Activated CD4-positive, alpha-beta T cell treated with anti-CD3 and anti-CD28 coated beads, Interleukin-2, Interleukin-4, amounts not matched to agents 100 ng/mL and 50 ng/mL, durations not matched to agents 16 hours and 8 hours (primary cell): Measurements from ENCODE around the gene PDLIM5.
"Not testable (repeated sequence)": the region's sequence is repeated elsewhere in the genome, so short reads cannot be mapped to it uniquely, and the experiment has no call there.

ENCODE experiments used
- DNase-seq: peaks from one replicate; pipeline ENCODE4 v3.0.0-alpha.2; 2020; ENCODE audit warnings: low spot score

The PDLIM5 gene

GRCh38 chr4:94653095-94653649 is 201.4 kb downstream of the PDLIM5 start:
- DNase-seq: no peak

DNA sequence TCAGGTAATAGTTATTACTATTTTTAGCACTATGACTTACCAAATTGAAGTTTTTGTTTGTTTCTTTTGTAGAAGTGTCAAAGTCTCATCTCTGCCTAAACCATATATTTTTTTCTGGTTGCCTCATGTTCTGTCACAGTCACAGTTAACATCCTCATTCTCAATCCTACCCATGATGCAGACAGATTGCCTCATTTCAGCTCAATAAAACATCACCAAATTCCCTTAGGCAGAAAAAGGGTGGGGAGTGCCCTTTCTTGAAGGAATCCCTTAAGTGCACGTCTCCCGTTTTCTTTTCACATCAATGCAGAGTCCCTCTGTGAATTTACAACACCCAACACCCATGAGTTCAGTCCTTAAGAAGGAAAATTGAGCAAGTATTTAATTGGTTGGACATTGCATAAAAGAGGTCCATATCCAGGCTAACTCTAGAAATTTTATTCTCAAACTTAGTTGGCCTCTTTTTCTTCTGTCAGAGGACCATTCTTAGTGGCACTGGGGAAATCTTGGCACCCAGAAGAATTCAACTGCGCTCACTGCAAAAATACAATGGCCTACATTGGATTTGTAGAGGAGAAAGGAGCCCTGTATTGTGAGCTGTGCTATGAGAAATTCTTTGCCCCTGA is 202.4 kb downstream of the PDLIM5 start:
- no peak for DNase-seq

GRCh38 chr4:94654714-94655113 is 203.0 kb downstream of the PDLIM5 start:
- DNase-seq: no peak

GRCh38 chr4:94660614-94661013 is 208.9 kb downstream of the PDLIM5 start:
- no peak for DNase-seq

DNA sequence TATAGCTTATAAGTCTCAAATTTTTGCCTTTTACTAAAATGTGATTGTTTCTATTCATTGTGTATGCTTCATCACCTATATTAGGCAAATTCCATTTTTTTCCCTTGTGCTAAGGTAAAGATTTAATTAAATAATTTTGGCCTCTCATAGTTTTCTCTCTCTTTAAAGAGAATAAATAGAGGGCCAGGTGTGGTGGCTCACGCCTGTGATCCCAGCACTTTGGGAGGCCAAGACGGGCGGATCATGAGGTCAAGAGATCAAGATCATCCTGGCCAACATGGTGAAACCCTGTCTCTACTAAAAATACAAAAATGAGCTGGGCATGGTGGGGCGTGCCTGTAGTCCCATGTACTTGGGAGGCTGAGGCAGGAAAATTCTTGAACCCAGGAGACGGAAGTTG is 213.3 kb downstream of the PDLIM5 start:
- DNase-seq: not testable (repeated sequence)

DNA sequence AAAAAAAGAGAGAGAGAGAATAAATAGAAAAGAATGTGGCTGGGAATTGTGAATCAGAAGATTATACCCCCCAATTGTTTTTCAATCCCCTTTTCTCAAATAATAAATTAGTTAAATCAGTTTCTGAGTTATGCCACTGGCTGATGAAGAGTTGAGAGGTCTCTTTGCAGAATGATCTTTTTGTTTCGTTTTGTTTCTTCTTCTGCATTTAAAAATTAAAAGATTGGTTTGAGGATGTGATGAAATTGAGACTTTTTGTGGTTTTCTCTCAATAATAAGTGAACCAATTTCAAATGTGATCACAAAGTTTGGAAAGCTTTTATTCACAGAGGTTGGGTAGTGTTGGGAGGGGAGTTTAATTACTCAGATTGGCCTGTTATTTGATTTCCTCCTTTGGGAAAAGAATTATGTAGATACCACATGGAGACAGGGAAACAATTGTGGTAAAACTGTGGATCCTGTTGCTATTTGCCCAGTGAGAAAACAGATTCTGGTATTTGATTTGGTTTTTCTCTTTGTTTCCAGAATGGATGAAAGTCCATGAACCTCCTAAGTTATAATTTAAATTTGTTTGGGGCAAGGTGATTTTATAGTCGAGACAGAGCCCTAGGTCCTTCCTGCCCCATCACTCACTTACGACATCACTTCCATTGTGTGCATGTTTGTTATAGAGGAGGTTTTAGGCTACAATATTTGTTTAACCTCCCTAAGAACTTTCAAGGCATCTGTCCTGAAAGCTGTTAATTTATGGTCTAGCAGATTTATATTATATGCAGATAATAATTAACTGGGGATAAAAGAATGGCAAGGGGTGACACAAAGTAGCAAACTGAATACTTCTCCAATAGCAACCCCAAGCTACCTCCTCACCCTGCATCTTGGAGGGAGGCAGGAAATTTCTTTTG is 214.0 kb downstream of the PDLIM5 start:
- DNase-seq: no peak

GRCh38 chr4:94668724-94669123 is 217.0 kb downstream of the PDLIM5 start:
- no peak for DNase-seq

- no peak for DNase-seq
These were observed 218.2 kb downstream of the PDLIM5 start for GRCh38 chr4:94669672-94670664.

- DNase-seq: no peak
These were observed 219.4 kb downstream of the PDLIM5 start for GRCh38 chr4:94671113-94671512.

DNA sequence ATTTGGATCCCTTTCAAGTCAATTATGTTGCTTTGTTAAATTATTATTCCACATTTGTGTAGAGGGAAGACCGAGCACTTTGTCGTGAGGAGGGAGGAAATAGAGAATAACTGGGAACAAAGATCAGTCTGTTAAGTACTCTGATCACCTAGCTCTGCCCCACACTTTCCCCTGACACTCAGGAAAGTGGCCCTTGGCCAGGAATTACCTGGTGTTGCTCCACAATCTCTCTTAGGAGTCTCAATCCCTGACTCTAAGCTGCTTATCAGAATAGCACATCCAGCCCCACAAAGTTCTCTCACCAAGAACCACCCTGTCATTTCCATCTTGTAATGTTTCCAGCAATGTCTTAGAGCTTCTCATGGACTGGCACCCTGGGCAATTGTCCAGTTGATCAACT is 222.2 kb downstream of the PDLIM5 start:
- no peak for DNase-seq

- no peak for DNase-seq
These were observed 225.2 kb downstream of the PDLIM5 start for GRCh38 chr4:94676970-94677369.

DNA sequence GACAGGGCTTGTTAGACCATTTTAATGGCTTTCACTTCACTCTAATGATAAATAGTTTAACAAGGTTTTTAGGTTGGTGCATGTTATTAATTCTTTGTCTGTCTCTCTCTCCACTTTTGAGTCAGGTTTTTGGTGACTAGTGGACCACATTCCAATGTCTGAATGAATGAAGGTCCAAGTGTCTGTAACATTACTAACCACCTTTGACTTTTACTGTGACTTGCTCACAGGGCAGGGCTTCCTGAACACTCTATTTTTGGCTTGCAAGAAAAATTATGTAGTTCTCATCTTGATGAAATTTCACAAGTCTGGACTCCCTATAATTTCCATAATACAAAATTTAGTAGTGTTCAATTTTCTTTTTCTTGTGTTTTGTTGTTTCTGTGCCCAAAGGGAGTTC is 227.2 kb downstream of the PDLIM5 start:
- no peak for DNase-seq

DNA sequence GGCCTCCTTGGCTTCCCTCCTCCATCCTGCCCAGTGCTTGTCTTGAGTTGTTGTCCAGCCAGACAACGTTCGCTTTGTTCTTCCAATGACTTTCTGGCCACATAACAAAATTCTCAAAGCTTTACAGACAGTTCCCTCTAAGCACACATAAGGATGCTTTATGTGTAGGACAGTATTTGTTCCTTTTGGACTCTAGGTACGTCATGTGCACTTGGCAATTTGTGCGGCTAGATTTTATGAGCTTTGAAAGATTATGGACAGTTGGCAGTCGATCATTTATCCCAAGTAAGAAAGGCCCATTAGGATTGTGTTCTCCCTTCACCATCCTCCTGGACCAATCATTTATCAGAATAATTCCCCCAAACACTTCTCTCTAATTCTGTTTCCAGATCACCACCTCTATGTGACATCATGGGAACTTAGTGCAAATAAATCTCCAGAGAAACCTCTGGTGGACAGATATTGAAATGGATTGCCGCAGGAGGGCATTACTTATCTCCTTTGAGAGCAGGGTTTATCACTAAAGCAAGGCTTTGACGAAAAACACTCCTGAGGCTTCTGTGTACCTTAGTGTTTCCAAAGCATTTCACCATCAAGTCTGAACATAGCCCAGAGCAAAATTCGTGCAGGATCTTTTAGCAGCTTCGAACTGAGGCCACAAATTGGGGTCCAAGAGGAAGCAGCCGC is 228.6 kb downstream of the PDLIM5 start:
- no peak for DNase-seq

DNA sequence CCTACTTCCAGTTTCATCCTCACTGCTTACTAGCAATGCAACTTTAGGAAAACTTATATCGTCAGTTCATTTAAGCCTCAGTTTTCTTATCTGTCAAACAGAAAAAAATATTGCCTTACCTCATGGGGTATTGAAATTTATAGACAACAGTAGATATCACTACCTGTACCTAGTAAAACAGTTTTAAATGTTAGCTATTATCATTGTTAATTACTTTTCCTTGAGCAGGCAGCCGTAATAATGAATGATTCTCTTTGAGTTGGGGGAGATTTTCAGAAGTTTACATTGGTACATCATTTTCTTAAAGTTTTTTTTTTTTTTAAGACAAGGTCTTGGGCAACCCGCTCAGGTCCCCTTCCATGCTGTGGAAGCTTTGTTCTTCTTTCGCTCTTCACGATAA is 234.3 kb downstream of the PDLIM5 start:
- no peak for DNase-seq

- no peak for DNase-seq
These were observed 237.6 kb downstream of the PDLIM5 start for GRCh38 chr4:94689155-94689860.

DNA sequence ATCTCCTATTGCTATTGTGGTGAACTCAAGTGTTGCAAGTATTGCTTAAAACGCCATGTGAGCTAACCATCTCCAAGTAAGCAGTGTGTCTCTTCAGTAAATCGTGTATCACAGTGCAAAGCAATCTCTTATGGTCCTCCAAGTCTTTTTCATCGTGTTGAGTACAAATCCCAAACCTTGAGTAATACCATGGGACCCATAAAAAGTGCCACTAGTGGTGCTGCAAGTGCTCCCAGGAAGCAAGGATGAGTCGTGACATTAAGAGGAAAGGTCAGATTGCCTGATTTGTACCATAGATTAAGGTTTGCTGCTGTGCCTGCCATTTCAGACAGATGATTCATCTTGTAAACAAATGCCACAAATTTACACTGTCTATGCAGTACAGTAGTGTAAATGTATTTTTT is 239.1 kb downstream of the PDLIM5 start:
- no peak for DNase-seq

DNA sequence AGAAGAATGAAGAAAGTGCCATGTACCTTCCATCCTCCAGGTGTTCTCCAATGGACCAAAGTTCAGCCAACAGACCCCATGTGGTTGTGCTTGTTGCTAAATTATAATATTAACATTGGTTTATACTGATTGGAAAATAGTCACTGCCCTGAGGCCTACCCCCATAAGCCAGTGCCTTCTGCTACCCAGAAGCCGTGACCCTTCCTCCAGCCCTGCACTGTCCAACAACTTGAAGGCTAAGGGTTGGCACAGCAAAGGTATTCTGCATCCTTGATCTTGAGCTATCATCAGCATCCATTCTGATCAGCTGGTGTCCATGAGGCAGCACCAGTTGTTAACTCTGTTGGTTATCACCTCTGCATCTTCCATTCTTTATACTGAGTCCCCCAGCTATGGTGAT is 239.8 kb downstream of the PDLIM5 start:
- no peak for DNase-seq

DNA sequence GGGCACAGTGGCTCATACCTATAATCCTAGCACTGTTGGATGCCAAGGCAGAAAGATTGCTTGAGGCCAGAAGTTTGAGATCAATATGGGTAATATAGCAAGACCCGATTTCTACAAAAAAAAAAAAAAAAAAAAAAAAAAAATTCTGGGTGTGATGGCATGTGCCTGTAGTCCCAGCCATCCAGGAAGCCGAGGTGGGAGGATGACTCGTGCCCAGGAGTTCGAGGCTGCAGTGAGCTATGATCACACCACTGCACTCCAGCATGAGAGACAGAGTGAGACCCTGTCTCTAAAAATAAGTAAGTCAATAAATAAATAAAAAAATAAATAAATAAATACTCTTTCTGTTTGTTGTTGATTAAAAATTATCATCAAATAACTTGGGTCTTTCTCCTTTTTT is 243.6 kb downstream of the PDLIM5 start:
- DNase-seq: no peak

DNA sequence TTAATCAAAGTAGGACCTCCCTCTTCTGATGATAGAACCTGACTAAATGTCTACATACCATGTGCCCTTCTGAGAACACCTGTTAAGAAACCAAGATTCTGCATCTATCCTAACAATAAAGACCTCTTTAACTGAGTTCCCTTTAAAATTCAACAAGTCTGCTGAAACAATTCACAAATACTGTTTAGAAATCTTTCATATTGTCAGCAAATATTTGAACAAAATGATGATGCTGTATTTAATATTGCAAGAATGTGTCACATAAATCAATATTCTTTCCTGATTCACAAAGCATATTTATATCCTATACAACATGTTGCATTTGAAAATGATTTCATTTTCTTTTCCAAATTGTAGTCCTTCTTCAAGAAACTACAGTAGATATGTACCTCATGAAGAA is 246.4 kb downstream of the PDLIM5 start:
- DNase-seq: no peak

- DNase-seq: no peak
These were observed 248.6 kb downstream of the PDLIM5 start for GRCh38 chr4:94700298-94700697.
